ENCODE measurements around the gene PTCH1. TPM values are rescaled to one million over a fixed set of nuclear protein-coding genes. Genes with fewer than 3 reads are reported as not detected.

Gene PTCH1
- total RNA-seq, 1 experiment from 2014 or later: 39.2 TPM

DNA sequence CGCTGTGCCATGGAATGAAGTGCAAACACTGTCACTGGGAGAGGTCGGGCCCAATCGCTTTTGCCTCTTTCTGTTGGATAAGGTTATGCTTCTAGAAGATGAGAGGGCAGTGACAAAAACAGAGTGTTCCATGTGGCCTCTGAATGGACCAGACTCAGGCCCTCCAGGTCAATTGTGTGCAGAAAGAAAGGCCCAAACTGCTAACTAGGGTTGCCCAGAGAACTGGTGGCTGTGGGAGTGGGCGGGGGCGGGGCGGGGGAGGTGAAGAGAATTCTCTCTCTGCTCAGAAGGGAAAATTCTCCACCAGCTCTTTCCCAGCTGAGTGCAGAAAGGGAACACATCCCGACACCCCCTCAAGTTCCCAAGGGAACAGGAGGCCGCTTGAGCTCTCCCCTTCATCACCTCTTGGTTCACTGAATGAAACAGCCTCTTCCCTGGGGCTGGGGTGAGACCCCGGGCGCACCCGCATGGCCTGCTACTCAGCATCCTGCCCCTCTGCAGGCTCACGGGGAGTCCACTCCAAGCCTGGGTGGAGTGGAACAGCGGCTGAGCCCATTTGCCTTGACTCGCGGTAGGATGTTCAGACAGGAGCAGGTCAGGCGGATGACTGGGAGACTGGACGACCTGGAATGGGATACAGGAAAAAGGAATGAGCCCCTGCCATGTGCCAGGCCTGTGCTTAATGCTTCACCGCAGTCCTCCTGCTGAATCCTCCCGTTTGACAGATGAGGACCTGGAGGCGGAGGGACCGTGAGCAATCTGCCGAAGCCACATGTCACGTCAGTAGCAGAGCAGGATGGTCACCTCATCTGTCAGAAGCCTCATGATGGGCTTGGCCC lies 105.5 kb downstream of the PTCH1 start:
- Histone ChIP-seq H3K9me3 (replicated peaks) (no peaks in the 10 kb centered on the region), H3K36me3 (no peaks in the 10 kb centered on the region), H3K27me3 (no peaks in the 10 kb centered on the region), H3K4me3 (no peak overlapping the region), H3K27ac (no peak overlapping the region), H3K4me1 (peaks cover 7% of the 10 kb centered on the region; the same call in 1 of the 2 replicates)
- no peak for DNase-seq

DNA sequence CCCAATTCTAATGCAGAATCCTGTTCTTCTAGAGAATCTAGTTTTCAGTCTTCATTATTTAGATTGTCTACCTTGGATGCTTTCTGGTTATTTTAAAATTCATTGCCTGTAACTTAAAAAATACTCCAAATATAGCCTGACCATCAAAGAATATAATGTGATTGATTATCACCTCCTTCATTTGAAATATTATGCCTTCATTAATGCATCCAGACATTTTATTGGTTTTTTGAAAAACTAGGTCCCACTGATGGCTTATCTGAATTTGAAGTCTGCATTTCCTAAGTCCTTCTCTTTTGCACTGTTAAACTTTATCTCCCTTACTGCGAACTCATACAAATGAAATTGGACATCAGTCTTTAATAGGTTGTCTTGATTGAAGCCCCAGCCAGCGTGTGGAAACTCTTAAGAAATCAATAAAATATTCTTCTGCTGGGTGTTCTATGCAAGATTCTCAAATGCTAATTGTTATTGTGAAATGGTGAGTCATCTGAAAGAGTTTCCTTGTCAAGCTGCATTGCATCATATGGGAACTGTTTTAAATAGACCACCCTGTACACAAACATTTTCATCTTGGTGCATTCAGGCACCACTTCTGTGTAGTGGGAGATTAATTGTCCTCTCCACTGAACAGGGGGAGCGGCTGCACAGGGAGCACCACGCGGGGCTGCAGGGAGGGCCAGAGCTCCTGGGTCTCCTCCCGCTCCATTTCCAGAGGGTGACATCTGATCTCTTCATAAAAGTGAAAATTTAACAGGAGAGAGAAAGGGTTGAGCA lies 106.9 kb downstream of the PTCH1 start:
- Histone ChIP-seq H3K27me3 (no peaks in the 10 kb centered on the region), H3K4me3 (no peak overlapping the region), H3K9me3 (replicated peaks) (0 out of 2 replicates have a peak, but pooled peaks cover 2% of the 10 kb centered on the region), H3K27ac (no peak overlapping the region), H3K4me1 (peaks cover 7% of the 10 kb centered on the region; the same call in 1 of the 2 replicates), H3K36me3 (no peaks in the 10 kb centered on the region)
- peak; percentile 22 to 38 for DNase-seq

DNA sequence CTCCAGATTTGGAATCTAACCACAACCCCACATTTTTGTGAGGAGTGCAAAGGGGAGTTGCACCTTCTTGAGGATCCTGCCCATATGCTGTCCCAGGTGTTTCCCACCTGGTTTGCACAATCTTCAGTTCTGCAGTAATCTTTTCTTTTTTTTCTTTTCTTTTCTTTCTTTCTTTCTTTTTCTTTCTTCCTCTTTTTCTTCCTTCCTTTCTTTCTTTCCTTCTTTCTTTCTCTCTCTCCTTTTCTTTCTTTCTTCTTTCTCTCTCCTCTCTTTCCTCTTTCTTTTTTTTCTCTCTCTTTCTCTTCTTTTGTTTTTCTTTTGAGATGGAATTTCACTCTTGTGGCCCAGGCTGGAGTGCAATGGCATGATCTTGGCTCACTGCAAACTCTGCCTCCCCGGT lies 109.2 kb downstream of the PTCH1 start:
- DNase-seq: no peak

DNA sequence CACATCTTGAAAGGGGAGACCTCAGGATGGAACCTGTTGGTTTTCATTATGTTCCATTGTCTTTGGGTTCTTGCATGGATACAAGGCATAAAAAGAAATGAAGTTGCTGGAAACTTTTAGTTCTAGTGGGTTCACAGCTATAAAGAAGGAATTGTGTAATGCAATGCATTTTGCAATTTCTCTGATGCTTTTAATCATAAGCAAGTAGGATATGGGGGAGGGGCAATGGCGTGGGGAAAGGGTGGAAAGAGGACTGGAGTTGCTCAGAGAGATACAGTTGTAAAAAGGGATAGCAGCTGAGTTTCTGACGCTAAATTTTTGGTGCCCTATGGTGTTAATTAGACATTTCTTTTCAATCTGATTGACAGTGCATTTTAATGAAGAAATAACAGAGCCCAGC lies 110.7 kb downstream of the PTCH1 start:
- H3K4me3 ChIP-seq: no peak overlapping the region
- H3K4me1 ChIP-seq: peaks cover 7% of the 10 kb centered on the region; the same call in 1 of the 2 replicates
- H3K27me3 ChIP-seq: no peaks in the 10 kb centered on the region
- no peak for DNase-seq
- H3K27ac ChIP-seq: no peak overlapping the region
- H3K36me3 ChIP-seq: no peaks in the 10 kb centered on the region
- H3K9me3 ChIP-seq (replicated peaks): peaks cover 18% of the 10 kb centered on the region; the same call in 1 of the 2 replicates

More for the DNA sequence above, 109.2 kb downstream of the PTCH1 start:
- Histone ChIP-seq H3K4me3 (no peak overlapping the region), H3K36me3 (no peaks in the 10 kb centered on the region), H3K4me1 (peaks cover 7% of the 10 kb centered on the region; the same call in 1 of the 2 replicates), H3K27me3 (no peaks in the 10 kb centered on the region), H3K9me3 (replicated peaks) (peaks cover 17% of the 10 kb centered on the region; the same call in 1 of the 2 replicates), H3K27ac (no peak overlapping the region)

DNA sequence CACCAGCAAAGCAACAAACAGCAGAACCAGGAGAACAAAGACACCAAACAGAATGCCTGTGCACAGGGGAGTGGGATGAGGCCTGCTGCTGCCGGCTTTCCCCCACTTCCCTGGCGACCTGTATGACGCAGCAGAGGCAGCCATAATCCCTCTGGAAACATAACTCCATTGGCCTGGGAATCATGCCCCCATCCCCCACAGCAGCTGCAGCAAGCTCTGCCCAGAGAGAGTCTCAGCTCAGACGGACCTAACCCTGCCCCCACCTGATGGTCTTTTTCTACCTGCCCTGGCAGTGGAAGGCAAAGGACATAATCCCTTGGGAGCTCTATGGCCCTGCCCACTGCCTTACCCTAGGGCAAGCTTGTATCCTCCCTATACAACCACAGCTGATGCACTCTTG lies 117.5 kb downstream of the PTCH1 start:
- H3K27ac ChIP-seq: peak overlapping the region; percentile 43; the same call in 1 of the 2 replicates
- H3K4me1 ChIP-seq: peaks cover 9% of the 10 kb centered on the region
- no peaks in the 10 kb centered on the region for H3K27me3 ChIP-seq
- no peaks in the 10 kb centered on the region for H3K36me3 ChIP-seq
- peak; percentile 88 to 89 for DNase-seq
- H3K4me3 ChIP-seq: no peak overlapping the region
- H3K9me3 ChIP-seq (replicated peaks): peaks cover 22% of the 10 kb centered on the region

Other genes starting within 250 kb of the PTCH1 start
- gene FANCC, start 199.3 kb downstream of the PTCH1 start, total RNA-seq (2014; rRNA removed; shearing (Covaris generic)): 22.8 and 28.7 TPM in 2 replicates

Measured in SJCRH30 (cell line).